Measurements from ENCODE around the gene AAK1. TPM values are rescaled to one million over a fixed set of nuclear protein-coding genes. Genes with fewer than 3 reads are reported as not detected.
"Not testable (repeated sequence)": the region's sequence is repeated elsewhere in the genome, so short reads cannot be mapped to it uniquely, and the experiment has no call there.

Gene AAK1
- total and polyA plus RNA-seq, 2 donors (not counting 1 experiment from before 2014, with no cell fraction given): 43.5 to 45.7 TPM

DNA sequence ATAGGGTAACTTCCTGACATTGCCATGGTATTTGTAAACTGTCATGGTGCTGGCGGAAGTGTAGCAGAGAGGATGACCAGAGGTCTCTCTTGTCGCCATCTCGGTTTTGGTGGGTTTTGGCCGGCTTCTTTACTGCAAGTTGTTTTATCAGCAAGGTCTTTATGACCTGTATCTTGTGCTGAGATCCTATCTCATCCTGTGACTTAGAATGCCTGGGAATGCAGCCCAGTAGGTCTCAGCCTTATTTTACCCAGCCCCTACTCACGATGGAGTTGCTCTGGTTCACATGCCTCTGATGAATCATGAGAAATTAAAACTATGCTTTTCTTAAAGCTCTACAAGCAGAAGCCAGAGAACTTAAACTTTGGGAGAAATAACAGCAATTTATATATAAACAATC, 193.6 kb downstream of the AAK1 start:
- Histone ChIP-seq H3K79me2 (ENCODE audit: control insufficient read depth, insufficient read depth, low read length) (no peaks in the 10 kb centered on the region), H3K27me3 (ENCODE audit: control insufficient read depth, insufficient read depth, low read length) (no peaks in the 10 kb centered on the region)
- peak; percentile 12 to 29 for DNase-seq (ENCODE audit: low read depth in 2 of 2)

DNA sequence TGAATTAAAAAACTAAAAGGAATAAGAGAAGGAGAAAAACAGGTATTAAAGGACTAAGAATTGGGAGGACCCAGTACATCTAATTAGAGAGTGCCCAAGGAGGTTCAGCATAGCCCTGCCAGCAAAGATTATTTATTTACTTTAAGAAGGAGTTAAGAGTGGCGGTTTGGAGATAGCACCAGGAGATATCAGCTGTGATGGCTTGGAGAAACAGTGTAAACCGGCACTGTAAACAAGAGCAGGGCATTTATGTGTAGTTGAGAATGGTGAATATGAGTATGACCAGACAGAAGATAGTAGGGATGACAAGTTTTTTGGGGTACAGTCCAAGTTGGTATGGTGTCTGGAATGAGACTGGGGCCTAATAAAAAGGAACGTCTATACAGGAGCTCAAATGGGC, 199.9 kb downstream of the AAK1 start:
- not testable (repeated sequence) for H3K36me3 ChIP-seq (ENCODE audit: control insufficient read depth, insufficient read depth, low read length); H3K79me2 ChIP-seq (ENCODE audit: control insufficient read depth, insufficient read depth, low read length); DNase-seq (ENCODE audit: low read depth in 2 of 2); H3K4me3 ChIP-seq (replicated peaks in 1 of 4; ENCODE audit: control extremely low read depth in 1 of 4, insufficient read depth in 1 of 4, low read depth in 3 of 4, low read length in 4 of 4); H3K9me3 ChIP-seq (ENCODE audit: control insufficient read depth, insufficient read depth, low read depth, low read length); H3K27ac ChIP-seq (ENCODE audit: insufficient read depth, low read length); H3K4me2 ChIP-seq (ENCODE audit: extremely low read depth, insufficient read depth, low read length); H4K20me1 ChIP-seq (ENCODE audit: control insufficient read depth, extremely low read depth, insufficient read depth, low read length); H3K27me3 ChIP-seq (ENCODE audit: control insufficient read depth, insufficient read depth, low read length); H3K4me1 ChIP-seq (ENCODE audit: control insufficient read depth, extremely low read depth, insufficient read depth, low read length); H3K9ac ChIP-seq (ENCODE audit: insufficient read depth, low read length); H2AFZ ChIP-seq (ENCODE audit: low read length)

More for the DNA sequence above, 193.6 kb downstream of the AAK1 start:
- Histone ChIP-seq H3K4me1 (ENCODE audit: control insufficient read depth, extremely low read depth, insufficient read depth, low read length) (no peaks in the 10 kb centered on the region), H3K9me3 (ENCODE audit: control insufficient read depth, insufficient read depth, low read depth, low read length) (no peaks in the 10 kb centered on the region), H3K36me3 (ENCODE audit: control insufficient read depth, insufficient read depth, low read length) (no peaks in the 10 kb centered on the region), H3K27ac (ENCODE audit: insufficient read depth, low read length) (no peak overlapping the region), H2AFZ (ENCODE audit: low read length) (no peak overlapping the region), H4K20me1 (ENCODE audit: control insufficient read depth, extremely low read depth, insufficient read depth, low read length) (no peaks in the 10 kb centered on the region), H3K4me2 (ENCODE audit: extremely low read depth, insufficient read depth, low read length) (no peak overlapping the region), H3K4me3 (replicated peaks in 1 of 4; ENCODE audit: control extremely low read depth in 1 of 4, insufficient read depth in 1 of 4, low read depth in 3 of 4, low read length in 4 of 4) (no peak overlapping the region), H3K9ac (ENCODE audit: insufficient read depth, low read length) (no peak overlapping the region)
- TF ChIP-seq CTCF (conservative IDR thresholded peaks at IDR 0.05 in 1 of 2, IDR thresholded peaks at IDR 0.05 in 1 of 2; ENCODE audit: low read depth in 1 of 2, low read length in 2 of 2) (no peak), EZH2 (IDR thresholded peaks at IDR 0.05; ENCODE audit: low read length, missing control alignments) (no peak)

DNA sequence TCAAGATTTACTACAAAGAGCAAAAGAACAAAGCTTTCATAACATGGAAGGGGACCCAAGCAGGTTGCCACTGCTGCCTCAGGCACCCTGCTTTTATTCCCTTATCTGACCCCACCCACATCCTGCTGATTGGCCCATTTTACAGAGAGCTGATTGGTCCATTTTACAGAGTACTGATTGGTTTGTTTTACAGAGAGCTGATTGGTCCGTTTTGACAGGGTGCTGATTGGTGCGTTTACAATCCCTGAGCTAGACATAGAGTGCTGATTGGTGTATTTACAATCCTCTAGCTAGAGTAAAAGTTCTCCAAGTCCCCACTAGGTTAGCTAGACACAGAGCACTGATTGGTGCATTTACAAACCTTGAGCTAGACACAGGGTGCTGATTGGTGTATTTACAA, 204.0 kb downstream of the AAK1 start:
- not testable (repeated sequence) for H3K27ac ChIP-seq (ENCODE audit: insufficient read depth, low read length); H3K4me3 ChIP-seq (replicated peaks in 1 of 4; ENCODE audit: control extremely low read depth in 1 of 4, insufficient read depth in 1 of 4, low read depth in 3 of 4, low read length in 4 of 4); DNase-seq (ENCODE audit: low read depth in 2 of 2); H3K36me3 ChIP-seq (ENCODE audit: control insufficient read depth, insufficient read depth, low read length); H3K9ac ChIP-seq (ENCODE audit: insufficient read depth, low read length); H3K4me1 ChIP-seq (ENCODE audit: control insufficient read depth, extremely low read depth, insufficient read depth, low read length); H3K4me2 ChIP-seq (ENCODE audit: extremely low read depth, insufficient read depth, low read length); H2AFZ ChIP-seq (ENCODE audit: low read length); H4K20me1 ChIP-seq (ENCODE audit: control insufficient read depth, extremely low read depth, insufficient read depth, low read length); H3K27me3 ChIP-seq (ENCODE audit: control insufficient read depth, insufficient read depth, low read length); H3K9me3 ChIP-seq (ENCODE audit: control insufficient read depth, insufficient read depth, low read depth, low read length)
- H3K79me2 ChIP-seq (ENCODE audit: control insufficient read depth, insufficient read depth, low read length): peaks cover 25% of the 10 kb centered on the region

DNA sequence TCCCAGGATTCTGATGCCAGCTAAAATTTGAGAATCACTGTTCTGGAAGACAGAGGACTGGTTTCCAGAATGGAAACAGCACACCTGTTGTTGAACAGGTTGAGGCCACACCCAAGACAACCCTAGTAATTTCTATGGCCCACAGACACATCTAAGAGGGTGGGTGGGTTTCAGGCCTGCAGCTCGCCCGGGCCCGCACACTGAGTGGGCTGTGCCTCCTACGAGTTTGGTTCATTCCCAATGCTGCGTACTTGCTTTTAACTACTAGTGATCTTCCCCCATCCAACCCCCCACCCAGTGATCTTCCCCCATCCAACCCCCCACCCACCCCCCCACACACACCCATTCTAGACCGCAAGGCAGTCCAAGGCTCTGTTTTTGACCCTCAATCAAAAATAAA, 205.0 kb downstream of the AAK1 start:
- no peak for DNase-seq (ENCODE audit: low read depth in 2 of 2)
- H3K4me1 ChIP-seq (ENCODE audit: control insufficient read depth, extremely low read depth, insufficient read depth, low read length): peaks cover 10% of the 10 kb centered on the region
- H3K4me2 ChIP-seq (ENCODE audit: extremely low read depth, insufficient read depth, low read length): no peak overlapping the region
- peaks cover 25% of the 10 kb centered on the region for H3K79me2 ChIP-seq (ENCODE audit: control insufficient read depth, insufficient read depth, low read length)
- no peaks in the 10 kb centered on the region for H3K36me3 ChIP-seq (ENCODE audit: control insufficient read depth, insufficient read depth, low read length)
- H4K20me1 ChIP-seq (ENCODE audit: control insufficient read depth, extremely low read depth, insufficient read depth, low read length): no peaks in the 10 kb centered on the region
- no peak overlapping the region for H2AFZ ChIP-seq (ENCODE audit: low read length)
- no peaks in the 10 kb centered on the region for H3K9me3 ChIP-seq (ENCODE audit: control insufficient read depth, insufficient read depth, low read depth, low read length)
- TF ChIP-seq CTCF (conservative IDR thresholded peaks at IDR 0.05 in 1 of 2, IDR thresholded peaks at IDR 0.05 in 1 of 2; ENCODE audit: low read depth in 1 of 2, low read length in 2 of 2) (no peak), EZH2 (IDR thresholded peaks at IDR 0.05; ENCODE audit: low read length, missing control alignments) (no peak)
- no peaks in the 10 kb centered on the region for H3K27me3 ChIP-seq (ENCODE audit: control insufficient read depth, insufficient read depth, low read length)
- no peak overlapping the region for H3K4me3 ChIP-seq (replicated peaks in 1 of 4; ENCODE audit: control extremely low read depth in 1 of 4, insufficient read depth in 1 of 4, low read depth in 3 of 4, low read length in 4 of 4)
- H3K9ac ChIP-seq (ENCODE audit: insufficient read depth, low read length): no peak overlapping the region
- H3K27ac ChIP-seq (ENCODE audit: insufficient read depth, low read length): no peak overlapping the region

Data from fibroblast of lung (primary cell).